ENCODE measurements around the gene BCL11A. TPM values are rescaled to one million over a fixed set of nuclear protein-coding genes. Genes with fewer than 3 reads are reported as not detected.

The BCL11A gene
- total RNA-seq, 1 experiment from 2014 or later, result 1.3 TPM

GRCh38 chr2:60460577-60461420 lies 92.7 kb downstream of the BCL11A start:
- Histone ChIP-seq H3K4me3 (ENCODE audit: low read depth, low read length, poor library complexity, severe bottlenecking) (no peak overlapping the region), H3K4me1 (ENCODE audit: insufficient read depth, low read length, poor library complexity, severe bottlenecking) (no peaks in the 10 kb centered on the region), H3K36me3 (ENCODE audit: insufficient read depth, low read length, poor library complexity, severe bottlenecking) (no peaks in the 10 kb centered on the region), H3K9me3 (ENCODE audit: low read depth, low read length, poor library complexity, severe bottlenecking) (no peaks in the 10 kb centered on the region), H3K27me3 (replicated peaks; ENCODE audit: insufficient read depth, low read depth, low read length, poor library complexity) (no peaks in the 10 kb centered on the region), H3K27ac (ENCODE audit: low read depth, low read length, poor library complexity, severe bottlenecking) (no peak overlapping the region)
- intact Hi-C loops (cut with micrococcal nuclease; ENCODE audit: unreplicated experiment), result no loop called here
- POLR2A ChIA-PET (ENCODE audit: low non-redundant PET), result no interaction called here
- TF ChIP-seq EZH2 (IDR thresholded peaks at IDR 0.05; ENCODE audit: borderline replicate concordance, low read depth, low read length, poor library complexity, severe bottlenecking) (no peak), CTCF (conservative IDR thresholded peaks at IDR 0.05; ENCODE audit: low read depth, low read length) (no peak)
- BruUV-seq (replicated peaks), result no TSS peak
- CTCF ChIA-PET, result no interaction called here
- DNase-seq (ENCODE audit: low spot score), result no peak

- H3K27me3 ChIP-seq (replicated peaks; ENCODE audit: insufficient read depth, low read depth, low read length, poor library complexity), result no peaks in the 10 kb centered on the region
- H3K9me3 ChIP-seq (ENCODE audit: low read depth, low read length, poor library complexity, severe bottlenecking), result no peaks in the 10 kb centered on the region
- no peak overlapping the region for H3K27ac ChIP-seq (ENCODE audit: low read depth, low read length, poor library complexity, severe bottlenecking)
- no peak overlapping the region for H3K4me3 ChIP-seq (ENCODE audit: low read depth, low read length, poor library complexity, severe bottlenecking)
- H3K4me1 ChIP-seq (ENCODE audit: insufficient read depth, low read length, poor library complexity, severe bottlenecking), result no peaks in the 10 kb centered on the region
- TF ChIP-seq EZH2 (IDR thresholded peaks at IDR 0.05; ENCODE audit: borderline replicate concordance, low read depth, low read length, poor library complexity, severe bottlenecking), result no peak
- TF ChIP-seq CTCF (conservative IDR thresholded peaks at IDR 0.05; ENCODE audit: low read depth, low read length), result no peak
- ChIA-PET CTCF (no interaction called here), POLR2A (ENCODE audit: low non-redundant PET) (no interaction called here)
- H3K36me3 ChIP-seq (ENCODE audit: insufficient read depth, low read length, poor library complexity, severe bottlenecking), result no peaks in the 10 kb centered on the region
- DNase-seq (ENCODE audit: low spot score), result no peak
- no TSS peak for BruUV-seq (replicated peaks)
- intact Hi-C loops (cut with micrococcal nuclease; ENCODE audit: unreplicated experiment), result no loop called here
Observed at GRCh38 chr2:60459851-60460250, 93.6 kb downstream of the BCL11A start.

GRCh38 chr2:60456115-60456770 lies 97.2 kb downstream of the BCL11A start:
- H3K27me3 ChIP-seq (replicated peaks; ENCODE audit: insufficient read depth, low read depth, low read length, poor library complexity), result peaks cover 6% of the 10 kb centered on the region
- no peak overlapping the region for H3K4me3 ChIP-seq (ENCODE audit: low read depth, low read length, poor library complexity, severe bottlenecking)
- no peaks in the 10 kb centered on the region for H3K9me3 ChIP-seq (ENCODE audit: low read depth, low read length, poor library complexity, severe bottlenecking)
- no peak overlapping the region for H3K27ac ChIP-seq (ENCODE audit: low read depth, low read length, poor library complexity, severe bottlenecking)
- BruUV-seq (replicated peaks), result no TSS peak
- ChIA-PET POLR2A (ENCODE audit: low non-redundant PET) (no interaction called here), CTCF (no interaction called here)
- no peaks in the 10 kb centered on the region for H3K36me3 ChIP-seq (ENCODE audit: insufficient read depth, low read length, poor library complexity, severe bottlenecking)
- intact Hi-C loops (cut with micrococcal nuclease; ENCODE audit: unreplicated experiment), result no loop called here
- DNase-seq (ENCODE audit: low spot score), result no peak
- 0 out of 2 replicates have a peak, but pooled peaks have one; percentile 12 for TF ChIP-seq CTCF (conservative IDR thresholded peaks at IDR 0.05; ENCODE audit: low read depth, low read length)
- no peak for TF ChIP-seq EZH2 (IDR thresholded peaks at IDR 0.05; ENCODE audit: borderline replicate concordance, low read depth, low read length, poor library complexity, severe bottlenecking)
- H3K4me1 ChIP-seq (ENCODE audit: insufficient read depth, low read length, poor library complexity, severe bottlenecking), result no peaks in the 10 kb centered on the region

Data from A673 (cell line).